GM10248 (cell line): ENCODE results near the gene DPH1.

Experiments used
- CTCF ChIA-PET: fragments of 300-600 bp; sonication (Branson Sonifier 250); formaldehyde crosslinking; extraction: SDS; loops from one replicate; lab custom pipeline; 2021; ENCODE audit warnings: antibody characterized with exemption; lab: Yijun Ruan, JAX
- POLR2A ChIA-PET: fragments of 350-650 bp; sonication (Branson Sonifier 250); formaldehyde crosslinking; extraction: SDS; loops from one replicate; lab custom pipeline; 2020; ENCODE audit warnings: antibody characterized with exemption; lab: Yijun Ruan, JAX
- DNase-seq: peaks from one replicate; pipeline ENCODE4 v3.0.0; 2012; ENCODE audit errors: extremely low spot score
- TF ChIP-seq, protein P1 (sequence below): IDR thresholded peaks from 2 replicates; pipeline ENCODE4 v1.5.1; 2012; ENCODE audit warnings: mild to moderate bottlenecking, low read depth; ENCODE audit errors: extremely low read depth, missing control alignments, control extremely low read depth

Gene DPH1

DNA sequence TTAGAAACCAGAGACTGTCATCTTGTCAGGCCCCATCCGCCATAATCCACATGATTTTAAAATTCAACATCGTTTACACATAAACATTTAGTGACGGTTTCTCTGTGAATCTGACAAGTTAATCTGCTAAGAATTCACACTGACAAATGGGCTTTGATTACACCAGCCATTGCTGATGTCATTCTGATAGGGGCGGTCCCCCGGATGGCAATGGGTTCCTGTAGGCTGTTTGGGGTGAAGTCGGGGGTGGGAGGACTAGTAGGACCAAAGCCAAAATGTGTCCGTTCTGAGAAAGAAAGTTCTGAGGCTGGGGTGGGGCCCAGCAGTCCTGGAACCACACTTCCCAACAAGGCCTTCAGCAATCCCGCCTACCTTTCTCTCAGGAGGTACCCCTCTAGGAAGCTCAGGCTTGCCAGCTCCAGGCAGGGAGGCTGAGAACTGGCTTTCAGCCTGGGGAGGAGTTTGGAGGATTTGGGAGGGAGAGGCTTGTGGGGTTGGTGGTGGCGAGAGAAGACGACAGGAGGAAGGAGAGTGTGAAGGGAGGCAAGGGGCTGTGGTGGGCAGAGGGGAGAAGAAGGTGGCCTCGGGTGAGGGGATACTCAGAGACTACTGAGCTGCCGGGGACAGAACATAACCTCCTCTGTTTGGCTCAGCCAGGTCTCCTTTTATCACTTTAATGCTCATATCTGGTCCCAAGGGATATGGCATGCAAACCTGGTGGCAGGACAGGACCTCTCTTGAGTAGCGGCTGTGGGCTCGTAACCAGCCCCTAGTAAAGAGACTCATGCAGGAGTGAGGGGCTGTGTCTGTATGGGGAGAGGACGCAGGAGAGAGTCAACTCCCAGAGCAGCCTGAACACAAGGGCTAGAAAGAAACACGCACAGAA, 33.6 kb downstream of the DPH1 start:
- TF ChIP-seq, protein P1, sequence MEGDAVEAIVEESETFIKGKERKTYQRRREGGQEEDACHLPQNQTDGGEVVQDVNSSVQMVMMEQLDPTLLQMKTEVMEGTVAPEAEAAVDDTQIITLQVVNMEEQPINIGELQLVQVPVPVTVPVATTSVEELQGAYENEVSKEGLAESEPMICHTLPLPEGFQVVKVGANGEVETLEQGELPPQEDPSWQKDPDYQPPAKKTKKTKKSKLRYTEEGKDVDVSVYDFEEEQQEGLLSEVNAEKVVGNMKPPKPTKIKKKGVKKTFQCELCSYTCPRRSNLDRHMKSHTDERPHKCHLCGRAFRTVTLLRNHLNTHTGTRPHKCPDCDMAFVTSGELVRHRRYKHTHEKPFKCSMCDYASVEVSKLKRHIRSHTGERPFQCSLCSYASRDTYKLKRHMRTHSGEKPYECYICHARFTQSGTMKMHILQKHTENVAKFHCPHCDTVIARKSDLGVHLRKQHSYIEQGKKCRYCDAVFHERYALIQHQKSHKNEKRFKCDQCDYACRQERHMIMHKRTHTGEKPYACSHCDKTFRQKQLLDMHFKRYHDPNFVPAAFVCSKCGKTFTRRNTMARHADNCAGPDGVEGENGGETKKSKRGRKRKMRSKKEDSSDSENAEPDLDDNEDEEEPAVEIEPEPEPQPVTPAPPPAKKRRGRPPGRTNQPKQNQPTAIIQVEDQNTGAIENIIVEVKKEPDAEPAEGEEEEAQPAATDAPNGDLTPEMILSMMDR, result no peak
- POLR2A ChIA-PET, result interaction anchor here (1.2 to 2.5 kb wide), 4 partner anchors 8 to 201 kb away, joined by 4 to 10 read pairs (median 7); partner anchors contain the start of gene HIC1
- CTCF ChIA-PET, result interaction anchor here (0.9 to 10.3 kb wide), 19 partner anchors 9 to 289 kb away, joined by 3 to 107 read pairs (median 4); partner anchors contain the start of gene HIC1
- no peak for DNase-seq

DNA sequence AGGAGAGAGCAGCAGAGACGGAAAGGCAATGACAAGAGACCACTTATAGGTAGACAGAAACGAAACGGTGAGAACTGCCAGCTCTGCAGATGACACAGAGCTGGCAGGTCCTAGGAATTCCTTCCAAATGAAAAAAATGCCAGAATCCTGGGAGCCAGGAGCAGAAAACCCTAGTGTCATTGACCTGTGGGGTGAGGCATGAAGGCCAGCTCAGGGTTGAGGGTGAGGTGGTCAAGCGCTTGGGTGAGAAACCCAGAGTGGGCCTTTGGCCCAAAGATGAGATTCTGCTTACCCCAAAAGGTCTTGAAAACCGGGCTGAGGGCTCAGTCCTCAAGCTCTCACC, 34.2 kb downstream of the DPH1 start:
- POLR2A ChIA-PET, result interaction anchor here (1.2 to 2.5 kb wide), 4 partner anchors 9 to 201 kb away, joined by 4 to 10 read pairs (median 7); partner anchors contain the start of gene HIC1
- CTCF ChIA-PET, result interaction anchor here (0.9 to 10.3 kb wide), 21 partner anchors 9 to 289 kb away, joined by 3 to 107 read pairs (median 4); partner anchors contain the start of gene HIC1
- TF ChIP-seq, protein P1, result no peak
- no peak for DNase-seq

DNA sequence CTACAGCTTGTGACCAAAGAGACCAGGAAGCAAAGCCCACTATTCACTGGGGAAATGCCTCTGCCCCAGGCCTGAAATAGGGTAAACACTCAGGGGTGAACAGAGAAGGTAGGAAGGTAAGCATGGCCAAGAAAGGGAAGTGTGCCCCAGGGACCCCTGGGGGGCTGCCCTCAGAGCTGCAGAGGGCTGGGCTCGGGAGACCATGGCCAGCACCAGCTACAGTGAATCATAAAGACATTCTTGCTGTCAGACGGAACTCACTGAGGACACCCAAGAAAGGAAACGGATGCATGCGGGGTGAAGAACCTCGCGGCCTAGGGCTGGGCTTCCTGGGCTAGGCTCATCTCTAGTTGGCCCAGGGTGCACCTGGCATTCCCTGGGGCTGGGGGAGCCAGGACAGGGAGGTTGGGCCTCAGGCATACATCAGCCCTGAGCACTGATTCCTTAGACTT, 34.6 kb downstream of the DPH1 start:
- DNase-seq, result no peak
- TF ChIP-seq, protein P1, result no peak
- CTCF ChIA-PET, result interaction anchor here (0.9 to 10.3 kb wide), 25 partner anchors 8 to 288 kb away, joined by 3 to 107 read pairs (median 3); partner anchors contain the start of gene HIC1
- POLR2A ChIA-PET, result interaction anchor here (0.5 to 2.5 kb wide), 6 partner anchors 9 to 200 kb away, joined by 4 to 10 read pairs (median 6); partner anchors contain the start of gene HIC1

- TF ChIP-seq, protein P1, result peak; percentile 70
- POLR2A ChIA-PET, result interaction anchor here (0.5 to 2.5 kb wide), 5 partner anchors 10 to 200 kb away, joined by 4 to 10 read pairs (median 6); partner anchors contain the start of gene HIC1
- peak; percentile 78 for DNase-seq
- CTCF ChIA-PET, result interaction anchor here (0.7 to 10.3 kb wide), 23 partner anchors 9 to 288 kb away, joined by 3 to 107 read pairs (median 3); partner anchors contain the start of gene HIC1
These were observed 35.2 kb downstream of the DPH1 start for GRCh38 chr17:2064980-2065785.

DNA sequence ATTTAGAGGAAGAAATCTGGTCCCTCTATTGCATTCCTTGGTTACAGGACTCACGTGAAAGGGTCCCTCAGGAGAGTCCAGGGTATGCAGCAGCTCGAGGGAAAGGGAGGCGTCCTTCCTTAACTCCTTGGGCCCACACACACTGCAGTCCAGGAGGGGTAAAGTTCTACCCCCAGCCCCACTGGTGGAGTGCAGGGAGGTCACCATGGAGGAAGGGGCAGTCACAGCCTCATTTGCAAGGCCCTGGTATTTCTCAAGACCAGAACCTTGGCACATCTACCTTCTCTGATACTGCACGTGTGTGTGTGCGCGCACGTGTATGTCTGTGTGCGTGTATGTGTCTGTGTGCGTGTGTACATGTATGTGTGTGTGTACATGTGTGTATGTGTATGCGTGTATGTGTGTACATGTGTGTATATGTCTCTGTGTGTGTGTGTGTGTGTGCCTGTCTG, 36.0 kb downstream of the DPH1 start:
- CTCF ChIA-PET, result interaction anchor here (0.7 to 10.3 kb wide), 13 partner anchors 8 to 287 kb away, joined by 3 to 107 read pairs (median 5); no protein-coding TSS in a partner anchor
- no peak for DNase-seq
- TF ChIP-seq, protein P1, result no peak
- POLR2A ChIA-PET, result no interaction called here
